ENCODE results near the gene ZC3H10. TPM values are rescaled to one million over a fixed set of nuclear protein-coding genes. Genes with fewer than 3 reads are reported as not detected.
"Not testable (repeated sequence)": the region's sequence is repeated elsewhere in the genome, so short reads cannot be mapped to it uniquely, and the experiment has no call there.

Gene ZC3H10
- 10 to 100 TPM; 15.1 to 15.9 TPM for total RNA-seq
- 1 to 10 TPM; 1.3 to 2.5 (median 1.8) TPM for polyA plus RNA-seq
- 17.4 to 28.9 (median 23.1) reads per million in 6 experiments for total RNA-seq

GRCh38 chr12:56117778-56118687 is at the start of gene ZC3H10:
Gene ZC3H10 (plus strand): TSS chr12:56118266. CDS start chr12:56120563, 2,297 bp downstream.
- Mint-ChIP-seq H3K27me3 (no peaks in the 10 kb centered on the region), H3K27ac (peak within 1 kb of the TSS; percentile 92 to 100 (median 98)), H3K9me3 (no peaks in the 10 kb centered on the region), H3K4me1 (peaks cover 27 to 46% (median 38%) of the 10 kb centered on the region in 4 donors), H3K36me3 (peaks cover 11 to 40% (median 14%) of the 10 kb centered on the region in 3 donors), H3K4me3 (peak within 1 kb of the TSS; percentile 95 to 99 (median 98))
- peak; percentile 74 to 82 for ATAC-seq
- POLR2A ChIA-PET = interaction anchor here (0.6 to 17.5 kb wide), 52 partner anchors 11 to 962 kb away, joined by 3 to 284 read pairs (median 5); partner anchors contain the start of genes ANKRD52, CNPY2, COQ10A and DGKA
- DNase-seq = peak; percentile 85 to 99 (median 97)

DNA sequence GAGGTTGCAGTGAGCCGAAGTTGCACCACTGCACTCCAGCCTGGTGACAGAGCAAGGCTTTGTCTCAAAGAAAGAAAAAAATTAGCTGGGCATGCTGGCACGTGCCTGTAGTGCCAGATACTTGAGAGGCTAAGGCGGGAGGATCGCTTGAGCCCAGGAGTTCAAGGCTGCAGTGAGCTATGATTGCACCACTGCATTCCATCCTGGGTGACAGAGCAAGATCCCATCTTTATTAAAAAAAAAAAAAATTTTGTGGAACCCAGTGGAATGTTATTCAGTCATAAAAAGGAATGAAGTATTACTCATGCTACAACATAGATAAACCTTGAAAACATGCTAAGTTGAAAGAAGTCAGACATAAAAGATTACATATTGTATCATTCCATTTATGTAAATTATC is 46.4 kb upstream of the ZC3H10 start:
- H3K36me3 Mint-ChIP-seq = no peaks in the 10 kb centered on the region
- no peak for ATAC-seq
- H3K27me3 Mint-ChIP-seq = no peaks in the 10 kb centered on the region
- no peak for DNase-seq
- H3K4me3 Mint-ChIP-seq = no peak overlapping the region
- H3K4me1 Mint-ChIP-seq = no peaks in the 10 kb centered on the region
- POLR2A ChIA-PET = no interaction called here
- H3K9me3 Mint-ChIP-seq = no peaks in the 10 kb centered on the region
- H3K27ac Mint-ChIP-seq = peak overlapping the region in 1 of 10 donors; percentile 73

DNA sequence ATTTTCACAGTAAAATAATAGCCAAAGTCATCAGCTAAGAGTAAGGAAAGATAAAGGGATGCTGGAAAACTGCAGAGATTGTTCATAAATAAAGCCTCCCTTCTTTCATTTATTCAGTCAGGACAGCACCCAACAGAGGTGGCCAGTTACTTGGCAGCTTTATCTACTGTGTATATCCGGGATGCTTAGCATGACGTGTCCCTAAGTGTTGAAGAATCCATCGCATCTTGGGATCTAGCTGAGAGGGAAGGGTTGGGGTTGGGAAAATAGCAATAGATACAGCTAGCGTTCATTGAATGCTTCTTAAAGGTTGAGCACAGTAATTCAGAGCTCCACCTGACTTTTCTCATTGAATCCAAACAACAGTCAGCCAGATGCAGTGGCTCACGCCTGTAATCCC is 43.7 kb upstream of the ZC3H10 start:
- POLR2A ChIA-PET = interaction anchor here (0.6 to 0.7 kb wide), 2 partner anchors 42 to 82 kb away, joined by 3 read pairs; no protein-coding TSS in a partner anchor
- Mint-ChIP-seq H3K27ac (no peak overlapping the region), H3K4me1 (no peaks in the 10 kb centered on the region), H3K36me3 (no peaks in the 10 kb centered on the region), H3K27me3 (no peaks in the 10 kb centered on the region), H3K9me3 (no peaks in the 10 kb centered on the region), H3K4me3 (no peak overlapping the region)
- DNase-seq (no peak), ATAC-seq (no peak)

DNA sequence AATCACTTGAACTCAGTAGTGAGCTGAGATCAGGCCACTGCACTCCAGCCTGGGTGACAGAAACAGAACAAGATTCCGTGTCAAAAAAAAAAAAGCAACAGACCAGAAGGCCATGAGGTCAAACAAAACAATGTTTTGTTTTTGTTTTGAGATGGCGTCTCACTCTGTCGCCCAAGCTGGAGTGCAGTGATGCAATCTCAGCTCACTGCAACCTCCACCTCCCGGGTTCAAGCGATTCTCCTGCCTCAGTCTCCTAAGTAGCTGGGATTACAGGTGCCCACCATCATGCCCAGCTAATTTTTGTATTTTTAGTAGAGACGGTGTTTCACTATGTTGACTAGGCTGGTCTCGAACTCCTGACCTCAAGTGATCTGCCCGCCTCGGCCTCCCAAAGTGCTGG is 40.1 kb upstream of the ZC3H10 start:
- Mint-ChIP-seq H3K4me1 (peaks cover 0 to 14% (median 9%) of the 10 kb centered on the region in 4 donors), H3K27ac (peak overlapping the region in 2 of 10 donors; percentile 17 to 31), H3K4me3 (peak overlapping the region in 7 of 10 donors; percentile 36 to 91 (median 84))
- POLR2A ChIA-PET = interaction anchor here (1.1 to 6.0 kb wide), 3 partner anchors 12 to 40 kb away, joined by 3 to 100 read pairs (median 31); partner anchors contain the start of genes PA2G4, RPL41 and ZC3H10
- not testable (repeated sequence) for H3K9me3 Mint-ChIP-seq, H3K27me3 Mint-ChIP-seq, DNase-seq, ATAC-seq, H3K36me3 Mint-ChIP-seq

DNA sequence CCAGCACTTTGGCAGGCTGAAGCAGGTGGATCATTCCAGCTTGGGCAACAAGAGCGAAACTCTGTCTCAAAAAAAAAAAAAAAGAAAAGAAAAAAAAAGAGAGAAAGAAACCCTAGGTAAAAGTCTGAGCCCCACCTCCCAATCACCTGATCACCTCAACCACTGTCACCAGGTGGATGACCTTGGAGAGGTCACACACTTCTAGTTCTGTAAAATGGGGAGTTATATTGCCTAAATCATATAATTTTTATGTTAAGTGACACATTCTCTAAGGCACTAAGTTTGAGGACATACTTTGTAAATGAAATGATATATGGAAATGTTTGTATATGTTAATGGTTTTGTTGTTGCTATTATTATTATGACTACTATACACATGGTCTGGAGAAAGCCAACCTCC is 39.6 kb upstream of the ZC3H10 start:
- DNase-seq = no peak
- H3K4me3 Mint-ChIP-seq = peak overlapping the region; percentile 81 to 91 (median 86)
- H3K27me3 Mint-ChIP-seq = peaks cover 0 to 4% (median 0%) of the 10 kb centered on the region in 5 donors
- POLR2A ChIA-PET = interaction anchor here (4.1 to 6.0 kb wide), 2 partner anchors 24 to 39 kb away, joined by 31 to 100 read pairs; partner anchors contain the start of genes PA2G4, RPL41 and ZC3H10
- H3K9me3 Mint-ChIP-seq = no peaks in the 10 kb centered on the region
- no peaks in the 10 kb centered on the region for H3K36me3 Mint-ChIP-seq
- peaks cover 0 to 14% (median 9%) of the 10 kb centered on the region in 4 donors for H3K4me1 Mint-ChIP-seq
- peak overlapping the region in 6 of 10 donors; percentile 15 to 64 (median 25) for H3K27ac Mint-ChIP-seq
- no peak for ATAC-seq

GRCh38 chr12:56078931-56079722 is 38.9 kb upstream of the ZC3H10 start:
- Mint-ChIP-seq H3K4me3 (peak overlapping the region; percentile 81 to 91 (median 86)), H3K4me1 (peaks cover 0 to 14% (median 9%) of the 10 kb centered on the region in 4 donors), H3K27ac (peak overlapping the region in 7 of 10 donors; percentile 2 to 64 (median 48)), H3K27me3 (peaks cover 0 to 6% (median 0%) of the 10 kb centered on the region in 5 donors), H3K36me3 (no peaks in the 10 kb centered on the region), H3K9me3 (no peaks in the 10 kb centered on the region)
- DNase-seq (peak; percentile 30 to 74 (median 50)), ATAC-seq (peak; percentile 73 to 76)
- POLR2A ChIA-PET = interaction anchor here (1.0 to 6.0 kb wide), 5 partner anchors 23 to 249 kb away, joined by 3 to 100 read pairs (median 6); partner anchors contain the start of genes DNAJC14, PA2G4, RPL41 and ZC3H10

GRCh38 chr12:56079723-56080555 is 38.1 kb upstream of the ZC3H10 start, which contains the start of gene ERBB3:
Gene ERBB3 (plus strand): TSS chr12:56080165. CDS start chr12:56080301, 136 bp downstream.
- Mint-ChIP-seq H3K9me3 (no peaks in the 10 kb centered on the region), H3K4me3 (peak within 1 kb of the TSS; percentile 81 to 91 (median 86)), H3K4me1 (peaks cover 0 to 14% (median 10%) of the 10 kb centered on the region in 4 donors), H3K36me3 (no peaks in the 10 kb centered on the region), H3K27me3 (peaks cover 0 to 6% (median 0%) of the 10 kb centered on the region in 5 donors), H3K27ac (peak within 1 kb of the TSS in 6 of 10 donors; percentile 19 to 66 (median 47))
- ATAC-seq (peak; percentile 68 to 74), DNase-seq (peak; percentile 12 to 70 (median 42))
- POLR2A ChIA-PET = interaction anchor here (1.0 to 6.0 kb wide), 7 partner anchors 22 to 250 kb away, joined by 3 to 100 read pairs (median 6); partner anchors contain the start of genes DNAJC14, PA2G4, RNF41 and RPL41

DNA sequence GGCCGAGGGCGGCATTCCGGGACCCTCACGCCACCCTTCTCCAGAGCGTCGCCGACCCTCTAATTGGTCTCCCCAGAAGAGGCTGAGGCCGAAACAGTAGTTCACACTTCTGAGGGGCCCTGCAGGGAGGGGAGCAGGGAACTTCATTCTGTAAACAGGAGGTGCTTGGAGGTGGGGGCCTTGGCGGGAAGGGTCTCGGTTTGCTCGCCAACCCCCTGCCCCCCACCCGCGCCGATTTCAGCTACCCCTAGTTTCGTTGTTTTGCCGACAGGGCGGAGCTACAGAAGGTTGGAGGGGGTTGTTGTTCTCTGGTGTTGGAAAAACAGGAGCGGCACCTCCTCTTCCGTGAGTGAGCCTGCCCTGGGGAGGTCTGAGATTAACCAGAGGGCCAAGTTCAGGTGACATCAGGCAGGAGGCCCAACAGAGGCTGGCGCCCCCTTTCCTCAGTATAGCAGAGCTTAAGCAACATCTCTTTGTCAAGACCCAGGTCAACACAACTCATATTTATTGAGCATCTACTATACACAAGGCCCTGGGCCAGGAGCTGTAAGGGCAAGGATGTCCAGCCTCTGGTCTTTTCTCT is 37.4 kb upstream of the ZC3H10 start:
- POLR2A ChIA-PET = interaction anchor here (0.5 to 6.0 kb wide), 7 partner anchors 15 to 351 kb away, joined by 3 to 100 read pairs (median 4); partner anchors contain the start of genes PA2G4, RNF41, RPL41 and ZC3H10

DNA sequence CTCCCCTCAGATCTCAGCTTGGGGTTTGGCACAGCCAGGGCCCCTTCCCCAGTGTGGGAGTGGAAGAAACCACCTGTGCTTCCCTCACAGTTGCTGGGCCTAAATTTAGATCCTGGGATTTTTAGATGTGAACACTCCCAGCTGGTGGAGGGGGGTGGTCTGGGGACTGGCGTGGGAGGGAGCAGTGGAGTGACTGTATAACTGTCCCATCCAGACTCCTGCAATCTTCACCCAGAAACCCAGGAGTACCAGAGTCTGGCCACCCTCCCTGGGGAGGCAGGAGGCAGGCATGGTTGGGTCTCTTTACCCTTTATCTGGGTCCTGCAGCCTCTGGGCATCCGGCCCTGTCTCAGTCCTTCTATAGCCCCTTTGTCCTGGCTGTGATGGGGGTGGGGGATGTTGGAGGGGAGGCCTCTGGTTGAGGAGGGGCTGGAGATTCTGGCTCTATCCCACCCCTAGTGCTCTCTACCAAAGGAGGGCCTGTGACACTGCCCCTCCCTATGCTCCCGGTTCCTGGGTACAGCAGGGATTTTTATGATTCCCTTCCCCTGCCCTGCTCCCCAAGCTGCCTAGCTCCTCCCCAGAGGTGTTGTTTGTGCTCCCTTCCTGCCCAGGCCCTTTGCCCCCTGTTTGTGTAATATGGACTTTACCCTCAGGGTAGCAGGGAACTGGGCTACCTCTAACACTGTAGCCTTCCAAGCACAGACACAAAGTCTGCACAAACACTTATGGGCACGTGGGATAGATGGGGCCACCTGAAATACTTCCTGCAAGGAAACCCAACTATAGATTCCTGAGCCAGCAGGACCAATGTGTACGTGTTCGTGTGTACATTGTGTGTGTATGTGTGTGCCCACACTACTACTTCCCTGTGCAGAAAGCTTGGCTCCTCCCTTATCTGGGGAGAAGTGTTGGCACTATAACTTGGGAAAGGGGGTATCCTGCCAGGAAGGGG is 36.4 kb upstream of the ZC3H10 start:
- no peaks in the 10 kb centered on the region for H3K36me3 Mint-ChIP-seq

More for the DNA sequence above, 37.4 kb upstream of the ZC3H10 start:
- H3K27me3 Mint-ChIP-seq = peaks cover 0 to 6% (median 0%) of the 10 kb centered on the region in 5 donors
- no peaks in the 10 kb centered on the region for H3K9me3 Mint-ChIP-seq
- H3K36me3 Mint-ChIP-seq = no peaks in the 10 kb centered on the region
- peak in 1 of 10 donors; percentile 2 for DNase-seq
- peaks cover 0 to 15% (median 11%) of the 10 kb centered on the region in 4 donors for H3K4me1 Mint-ChIP-seq
- H3K4me3 Mint-ChIP-seq = peak overlapping the region; percentile 77 to 91 (median 86)
- ATAC-seq = peak; percentile 4 to 7
- H3K27ac Mint-ChIP-seq = peak overlapping the region in 2 of 10 donors; percentile 31 to 46

More for the DNA sequence above, 36.4 kb upstream of the ZC3H10 start:
- ATAC-seq (no peak), DNase-seq (no peak)
- Mint-ChIP-seq H3K4me3 (peak overlapping the region in 8 of 10 donors; percentile 43 to 90 (median 82)), H3K27me3 (peaks cover 0 to 6% (median 0%) of the 10 kb centered on the region in 5 donors), H3K27ac (peak overlapping the region in 2 of 10 donors; percentile 9 to 66), H3K4me1 (peaks cover 0 to 15% (median 11%) of the 10 kb centered on the region in 4 donors), H3K9me3 (no peaks in the 10 kb centered on the region)
- POLR2A ChIA-PET = interaction anchor here (0.6 to 6.0 kb wide), 8 partner anchors 14 to 152 kb away, joined by 3 to 100 read pairs (median 4); partner anchors contain the start of genes PA2G4, RNF41, RPL41 and ZC3H10

All from naive thymus-derived CD8-positive, alpha-beta T cell (primary cell).